Measurements from ENCODE around the gene ARCN1.

ARCN1 gene

GRCh38 chr11:118530180-118530682, 42.0 kb upstream of the ARCN1 start:
- peak overlapping the region; percentile 71 for H2AFZ ChIP-seq (ENCODE audit: low read depth)
- peaks cover 14% of the 10 kb centered on the region for H3K4me1 ChIP-seq (ENCODE audit: low read depth, poor library complexity, severe bottlenecking)
- peak overlapping the region; percentile 66 for H3K9ac ChIP-seq
- H3K79me2 ChIP-seq (ENCODE audit: insufficient read depth, low read depth): no peaks in the 10 kb centered on the region
- no peaks in the 10 kb centered on the region for H4K20me1 ChIP-seq (ENCODE audit: insufficient read depth)
- H3K27me3 ChIP-seq (ENCODE audit: insufficient read depth, low read depth): no peaks in the 10 kb centered on the region
- H3K36me3 ChIP-seq (ENCODE audit: insufficient read depth): no peaks in the 10 kb centered on the region
- H3K4me2 ChIP-seq: peak overlapping the region; percentile 88
- TF ChIP-seq, protein P1, sequence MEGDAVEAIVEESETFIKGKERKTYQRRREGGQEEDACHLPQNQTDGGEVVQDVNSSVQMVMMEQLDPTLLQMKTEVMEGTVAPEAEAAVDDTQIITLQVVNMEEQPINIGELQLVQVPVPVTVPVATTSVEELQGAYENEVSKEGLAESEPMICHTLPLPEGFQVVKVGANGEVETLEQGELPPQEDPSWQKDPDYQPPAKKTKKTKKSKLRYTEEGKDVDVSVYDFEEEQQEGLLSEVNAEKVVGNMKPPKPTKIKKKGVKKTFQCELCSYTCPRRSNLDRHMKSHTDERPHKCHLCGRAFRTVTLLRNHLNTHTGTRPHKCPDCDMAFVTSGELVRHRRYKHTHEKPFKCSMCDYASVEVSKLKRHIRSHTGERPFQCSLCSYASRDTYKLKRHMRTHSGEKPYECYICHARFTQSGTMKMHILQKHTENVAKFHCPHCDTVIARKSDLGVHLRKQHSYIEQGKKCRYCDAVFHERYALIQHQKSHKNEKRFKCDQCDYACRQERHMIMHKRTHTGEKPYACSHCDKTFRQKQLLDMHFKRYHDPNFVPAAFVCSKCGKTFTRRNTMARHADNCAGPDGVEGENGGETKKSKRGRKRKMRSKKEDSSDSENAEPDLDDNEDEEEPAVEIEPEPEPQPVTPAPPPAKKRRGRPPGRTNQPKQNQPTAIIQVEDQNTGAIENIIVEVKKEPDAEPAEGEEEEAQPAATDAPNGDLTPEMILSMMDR (conservative IDR thresholded peaks at IDR 0.05; ENCODE audit: low read depth, low read length): no peak
- no peak overlapping the region for H3K4me3 ChIP-seq (IDR thresholded peaks at IDR 0.05; ENCODE audit: insufficient read depth, low read depth, low read length)
- no peak overlapping the region; the same call in 1 of the 2 replicates for H3K27ac ChIP-seq

DNA sequence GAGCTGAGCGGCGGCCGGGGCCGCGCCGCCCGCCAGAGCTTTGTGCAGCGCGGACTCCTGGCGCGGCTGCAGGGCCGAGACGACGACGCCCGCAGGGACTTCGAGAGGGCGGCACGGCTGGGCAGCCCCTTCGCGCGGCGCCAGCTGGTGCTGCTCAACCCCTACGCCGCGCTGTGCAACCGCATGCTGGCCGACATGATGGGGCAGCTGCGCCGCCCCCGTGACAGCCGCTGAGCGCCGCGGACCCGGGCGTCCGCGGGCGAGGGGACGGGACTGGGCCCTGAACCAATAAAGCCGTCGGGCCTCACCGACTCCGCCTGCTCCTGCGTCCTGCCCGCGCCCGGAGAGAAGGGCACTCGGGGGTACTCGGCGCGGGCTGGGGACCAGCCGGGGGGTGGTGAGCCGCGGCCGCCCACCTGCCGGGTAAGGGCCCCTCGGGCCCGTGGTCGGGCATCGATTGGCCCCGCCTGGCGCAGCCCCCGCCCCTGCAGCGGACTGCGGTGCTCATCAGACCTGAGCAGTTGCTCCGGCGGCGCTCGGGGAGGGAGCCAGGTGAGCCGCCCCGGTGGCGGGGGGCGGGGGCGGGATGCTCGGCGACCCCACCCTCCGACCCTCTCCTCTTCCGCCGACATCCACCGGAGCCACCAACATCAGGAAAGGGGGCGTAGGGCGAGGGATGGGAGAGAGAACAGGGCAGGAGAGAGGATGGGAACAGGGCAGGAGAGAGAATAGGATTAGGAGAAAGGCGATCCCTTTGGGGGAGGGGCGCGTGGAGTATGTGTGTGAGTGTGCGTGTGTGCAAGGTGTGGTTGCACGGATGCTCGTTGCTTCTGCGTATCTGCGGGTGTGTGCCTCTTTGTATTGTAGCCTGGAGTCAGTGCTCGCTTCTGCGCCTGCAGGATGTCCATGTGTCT, 41.3 kb upstream of the ARCN1 start, which contains the start of gene TMEM25:
TMEM25 (plus strand) TSS at position 510 of the 914 bp plus-strand sequence. CDS start 610 bp downstream, outside the sequence.
- H3K79me2 ChIP-seq (ENCODE audit: insufficient read depth, low read depth): no peaks in the 10 kb centered on the region
- H4K20me1 ChIP-seq (ENCODE audit: insufficient read depth): no peaks in the 10 kb centered on the region
- H3K9ac ChIP-seq: peak within 1 kb of the TSS; percentile 66
- TF ChIP-seq, protein P1 (conservative IDR thresholded peaks at IDR 0.05; ENCODE audit: low read depth, low read length): no peak
- peak within 1 kb of the TSS; percentile 71 for H2AFZ ChIP-seq (ENCODE audit: low read depth)
- no peak within 1 kb of the TSS for H3K4me3 ChIP-seq (IDR thresholded peaks at IDR 0.05; ENCODE audit: insufficient read depth, low read depth, low read length)
- H3K4me1 ChIP-seq (ENCODE audit: low read depth, poor library complexity, severe bottlenecking): peaks cover 14% of the 10 kb centered on the region
- H3K27ac ChIP-seq: no peak within 1 kb of the TSS; the same call in 1 of the 2 replicates
- no peaks in the 10 kb centered on the region for H3K36me3 ChIP-seq (ENCODE audit: insufficient read depth)
- H3K4me2 ChIP-seq: peak within 1 kb of the TSS; percentile 88
- no peaks in the 10 kb centered on the region for H3K27me3 ChIP-seq (ENCODE audit: insufficient read depth, low read depth)

GRCh38 chr11:118531597-118532084, 40.6 kb upstream of the ARCN1 start:
- Histone ChIP-seq H3K4me3 (IDR thresholded peaks at IDR 0.05; ENCODE audit: insufficient read depth, low read depth, low read length) (no peak overlapping the region), H3K4me2 (peak overlapping the region; percentile 18; the same call in 1 of the 2 replicates), H4K20me1 (ENCODE audit: insufficient read depth) (no peaks in the 10 kb centered on the region), H3K4me1 (ENCODE audit: low read depth, poor library complexity, severe bottlenecking) (peaks cover 14% of the 10 kb centered on the region), H3K9ac (no peak overlapping the region), H3K27ac (no peak overlapping the region), H3K27me3 (ENCODE audit: insufficient read depth, low read depth) (no peaks in the 10 kb centered on the region), H3K79me2 (ENCODE audit: insufficient read depth, low read depth) (no peaks in the 10 kb centered on the region), H3K36me3 (ENCODE audit: insufficient read depth) (no peaks in the 10 kb centered on the region), H2AFZ (ENCODE audit: low read depth) (peak overlapping the region; percentile 71; the same call in 1 of the 2 replicates)
- TF ChIP-seq, protein P1 (conservative IDR thresholded peaks at IDR 0.05; ENCODE audit: low read depth, low read length): no peak

GRCh38 chr11:118532091-118532490, 40.1 kb upstream of the ARCN1 start:
- Histone ChIP-seq H3K9ac (no peak overlapping the region), H3K4me2 (no peak overlapping the region), H3K27me3 (ENCODE audit: insufficient read depth, low read depth) (no peaks in the 10 kb centered on the region), H3K4me1 (ENCODE audit: low read depth, poor library complexity, severe bottlenecking) (peaks cover 14% of the 10 kb centered on the region), H3K27ac (no peak overlapping the region), H3K79me2 (ENCODE audit: insufficient read depth, low read depth) (no peaks in the 10 kb centered on the region), H4K20me1 (ENCODE audit: insufficient read depth) (no peaks in the 10 kb centered on the region), H3K4me3 (IDR thresholded peaks at IDR 0.05; ENCODE audit: insufficient read depth, low read depth, low read length) (no peak overlapping the region), H3K36me3 (ENCODE audit: insufficient read depth) (no peaks in the 10 kb centered on the region), H2AFZ (ENCODE audit: low read depth) (no peak overlapping the region)
- TF ChIP-seq, protein P1 (conservative IDR thresholded peaks at IDR 0.05; ENCODE audit: low read depth, low read length): no peak

Measured in KMS-11 (cell line).